ENCODE results near the gene TRIM25.

The TRIM25 gene

GRCh38 chr17:56867948-56868376 is 45.9 kb downstream of the TRIM25 start:
- no peak for DNase-seq (ENCODE audit: low spot score)

- DNase-seq (ENCODE audit: low spot score) = no peak
Observed at GRCh38 chr17:56866496-56866895, 47.4 kb downstream of the TRIM25 start.

GRCh38 chr17:56866076-56866475 is 47.8 kb downstream of the TRIM25 start:
- DNase-seq (ENCODE audit: low spot score) = no peak

GRCh38 chr17:56863974-56864373 is 49.9 kb downstream of the TRIM25 start:
- DNase-seq (ENCODE audit: low spot score) = no peak

GRCh38 chr17:56861899-56862298 is 52.0 kb downstream of the TRIM25 start:
- DNase-seq (ENCODE audit: low spot score) = no peak

- DNase-seq (ENCODE audit: low spot score) = no peak
Observed at GRCh38 chr17:56851008-56851407, 62.8 kb downstream of the TRIM25 start.

GRCh38 chr17:56850591-56850990 is 63.3 kb downstream of the TRIM25 start:
- DNase-seq (ENCODE audit: low spot score) = no peak

- DNase-seq (ENCODE audit: low spot score) = no peak
Observed at GRCh38 chr17:56849131-56849530, 64.7 kb downstream of the TRIM25 start.

- no peak for DNase-seq (ENCODE audit: low spot score)
Observed at GRCh38 chr17:56847106-56847505, 66.7 kb downstream of the TRIM25 start.

- no peak for DNase-seq (ENCODE audit: low spot score)
Observed at GRCh38 chr17:56845934-56846333, 67.9 kb downstream of the TRIM25 start.

GRCh38 chr17:56842577-56842976 is 71.3 kb downstream of the TRIM25 start:
- no peak for DNase-seq (ENCODE audit: low spot score)

GRCh38 chr17:56838687-56839086 is 75.2 kb downstream of the TRIM25 start:
- DNase-seq (ENCODE audit: low spot score) = no peak

Data from putamen (tissue), 1 donor.